Osteoblast (primary cell): ENCODE results near the gene SIRT1. TPM values are rescaled to one million over a fixed set of nuclear protein-coding genes. Genes with fewer than 3 reads are reported as not detected.
"Not testable (repeated sequence)": the region's sequence is repeated elsewhere in the genome, so short reads cannot be mapped to it uniquely, and the experiment has no call there.

Experiments
- DNase-seq: peaks from one replicate; pipeline ENCODE4 v3.0.0; 2011; ENCODE audit warnings: low spot score, mixed read lengths; ENCODE audit not compliant: insufficient read length; ENCODE audit errors: missing footprints
- H2AFZ ChIP-seq: 2 replicates; pipeline ENCODE4 v1.6.0; 2011; ENCODE audit warnings: mild to moderate bottlenecking, low read length
- H3K27ac ChIP-seq: 2 replicates; pipeline ENCODE4 v1.5.1; 2011; ENCODE audit warnings: mild to moderate bottlenecking, low read depth, low read length, moderate library complexity
- H3K27me3 ChIP-seq: 2 replicates; pipeline ENCODE4 v1.6.0; 2012; ENCODE audit warnings: mild to moderate bottlenecking, control low read depth, inconsistent platforms, low read length, moderate library complexity; ENCODE audit not compliant: insufficient read depth
- H3K36me3 ChIP-seq: 2 replicates; pipeline ENCODE4 v1.5.1; 2011; ENCODE audit warnings: mild to moderate bottlenecking, low read length, control low read depth, moderate library complexity; ENCODE audit not compliant: insufficient read depth
- H3K4me1 ChIP-seq: 2 replicates; pipeline ENCODE4 v1.5.1; 2011; ENCODE audit warnings: mild to moderate bottlenecking, low read length, control low read depth, moderate library complexity; ENCODE audit not compliant: insufficient read depth
- H3K4me2 ChIP-seq: 2 replicates; pipeline ENCODE4 v1.6.0; 2011; ENCODE audit warnings: mild to moderate bottlenecking, low read length; ENCODE audit not compliant: insufficient read depth
- H3K4me3 ChIP-seq: fragments of 200-600 bp; sonication (generic); 3 replicates; pipeline ENCODE4 v1.5.1; 2012; ENCODE audit warnings: mild to moderate bottlenecking, low read length, inconsistent platforms; ENCODE audit not compliant: insufficient read depth
- H3K79me2 ChIP-seq: 2 replicates; pipeline ENCODE4 v1.6.0; 2012; ENCODE audit warnings: mild to moderate bottlenecking, low read length, control low read depth, inconsistent platforms; ENCODE audit not compliant: insufficient read depth
- H3K9me3 ChIP-seq: 2 replicates; pipeline ENCODE4 v1.5.1; 2011; ENCODE audit warnings: low read depth, low read length, control low read depth
- H4K20me1 ChIP-seq: 2 replicates; pipeline ENCODE4 v1.6.0; 2012; ENCODE audit warnings: mild to moderate bottlenecking, low read length, control low read depth; ENCODE audit not compliant: insufficient read depth
- total RNA-seq: library from RNA; depleted of rRNA; stranded (reverse); fragments of >200 nt; gene quantifications from 2 replicates; pipeline ENCODE4 v1.2.3, GENCODE V29; 2012
- TF ChIP-seq, protein P1 (sequence below): IDR thresholded peaks from 2 replicates; pipeline ENCODE4 v1.5.1; 2011; ENCODE audit warnings: mild to moderate bottlenecking, low read depth, low read length, moderate library complexity; ENCODE audit errors: extremely low read depth

SIRT1 gene
- total RNA-seq, 1 donor, result 19.9 TPM

DNA sequence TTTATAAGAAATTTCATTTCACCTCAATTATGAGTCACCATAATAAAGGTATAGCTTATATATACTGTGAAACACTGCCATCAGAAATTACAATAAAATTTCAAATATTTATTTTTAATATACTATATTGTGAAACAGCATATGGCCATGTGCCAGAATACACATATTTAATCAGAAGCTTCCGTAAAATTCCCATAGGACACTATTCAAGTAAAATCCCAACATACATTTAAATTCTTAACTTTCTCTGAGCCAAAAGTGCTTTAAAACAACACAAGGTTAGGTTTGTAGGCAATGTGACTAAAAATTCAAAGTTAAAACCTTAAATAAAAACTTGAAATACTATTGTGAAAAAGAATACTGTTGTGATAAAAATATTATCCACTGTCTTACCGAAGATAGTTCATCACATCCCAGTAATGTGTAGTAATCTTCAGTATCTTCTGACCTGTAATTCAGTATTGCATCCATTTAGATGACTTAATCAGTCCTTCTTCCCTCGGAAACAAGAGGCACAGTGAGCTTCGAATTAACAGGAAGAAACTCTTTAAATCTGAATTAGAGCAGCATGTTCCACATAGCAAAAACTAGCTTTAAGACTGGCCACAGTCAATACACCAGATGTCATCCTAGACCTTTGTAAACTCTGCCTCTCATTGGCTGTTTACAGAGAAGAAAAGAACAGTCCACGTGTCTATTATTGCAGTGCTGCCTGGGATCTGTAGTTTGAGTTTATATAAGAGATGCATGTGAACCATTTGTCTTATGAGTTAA, 46.7 kb upstream of the SIRT1 start, which contains the start of gene DNAJC12:
TSS of gene DNAJC12 (minus strand) at position 648 of the 774 bp plus-strand sequence. CDS start at position 471, 177 bp downstream.
- Histone ChIP-seq H4K20me1 (no peaks in the 10 kb centered on the region), H3K4me3 (peak within 1 kb of the TSS; percentile 63), H2AFZ (peak within 1 kb of the TSS; percentile 85), H3K27ac (no peak within 1 kb of the TSS), H3K9me3 (peaks cover 3% of the 10 kb centered on the region), H3K36me3 (no peaks in the 10 kb centered on the region), H3K79me2 (no peaks in the 10 kb centered on the region), H3K4me2 (peak within 1 kb of the TSS; percentile 77), H3K4me1 (peaks cover 6% of the 10 kb centered on the region), H3K27me3 (no peaks in the 10 kb centered on the region)
- peak; percentile 59 for DNase-seq
- TF ChIP-seq, protein P1, sequence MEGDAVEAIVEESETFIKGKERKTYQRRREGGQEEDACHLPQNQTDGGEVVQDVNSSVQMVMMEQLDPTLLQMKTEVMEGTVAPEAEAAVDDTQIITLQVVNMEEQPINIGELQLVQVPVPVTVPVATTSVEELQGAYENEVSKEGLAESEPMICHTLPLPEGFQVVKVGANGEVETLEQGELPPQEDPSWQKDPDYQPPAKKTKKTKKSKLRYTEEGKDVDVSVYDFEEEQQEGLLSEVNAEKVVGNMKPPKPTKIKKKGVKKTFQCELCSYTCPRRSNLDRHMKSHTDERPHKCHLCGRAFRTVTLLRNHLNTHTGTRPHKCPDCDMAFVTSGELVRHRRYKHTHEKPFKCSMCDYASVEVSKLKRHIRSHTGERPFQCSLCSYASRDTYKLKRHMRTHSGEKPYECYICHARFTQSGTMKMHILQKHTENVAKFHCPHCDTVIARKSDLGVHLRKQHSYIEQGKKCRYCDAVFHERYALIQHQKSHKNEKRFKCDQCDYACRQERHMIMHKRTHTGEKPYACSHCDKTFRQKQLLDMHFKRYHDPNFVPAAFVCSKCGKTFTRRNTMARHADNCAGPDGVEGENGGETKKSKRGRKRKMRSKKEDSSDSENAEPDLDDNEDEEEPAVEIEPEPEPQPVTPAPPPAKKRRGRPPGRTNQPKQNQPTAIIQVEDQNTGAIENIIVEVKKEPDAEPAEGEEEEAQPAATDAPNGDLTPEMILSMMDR, result no peak

DNA sequence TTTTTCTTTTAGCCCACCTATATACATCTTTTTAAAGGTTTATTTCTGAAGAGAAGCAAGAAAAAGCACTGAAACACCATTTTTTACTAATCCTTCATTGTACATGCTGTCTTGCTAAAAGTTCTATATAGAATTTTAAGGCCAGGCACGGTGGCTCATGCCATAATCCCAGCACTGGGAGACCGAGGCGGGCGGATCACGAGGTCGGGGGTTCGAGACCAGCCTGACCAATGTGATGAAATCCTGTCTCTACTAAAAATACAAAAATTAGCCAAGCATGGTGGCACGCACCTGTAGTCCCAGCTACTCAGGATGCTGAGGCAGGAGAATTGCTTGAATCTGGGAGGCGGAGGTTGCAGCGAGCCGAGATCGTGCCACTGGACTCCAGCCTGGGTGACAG, 44.9 kb upstream of the SIRT1 start:
- H4K20me1 ChIP-seq, H3K4me3 ChIP-seq, H2AFZ ChIP-seq, H3K4me2 ChIP-seq, H3K36me3 ChIP-seq, H3K79me2 ChIP-seq, H3K9me3 ChIP-seq, DNase-seq, H3K27me3 ChIP-seq, H3K4me1 ChIP-seq, H3K27ac ChIP-seq: not testable (repeated sequence)

DNA sequence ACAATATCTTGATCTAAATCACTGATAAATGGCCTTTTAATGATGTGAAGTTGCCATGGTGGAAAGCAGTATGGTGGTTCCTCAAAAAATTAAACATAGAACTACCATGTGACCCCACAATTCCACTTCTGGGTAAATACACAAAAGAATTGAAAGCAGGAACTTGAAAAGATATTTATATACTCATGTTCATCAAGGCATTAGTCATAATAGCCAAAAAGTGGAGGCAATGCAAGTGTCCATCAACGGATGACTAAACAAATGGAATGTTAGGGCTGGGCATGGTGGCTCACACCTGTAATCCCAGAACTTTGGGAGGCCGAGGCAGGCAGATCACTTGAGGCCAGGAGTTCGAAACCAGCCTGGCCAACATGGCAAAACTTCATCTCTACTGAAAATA, 44.5 kb upstream of the SIRT1 start:
- DNase-seq, result peak; percentile 46
- H4K20me1 ChIP-seq, result no peaks in the 10 kb centered on the region
- H3K4me2 ChIP-seq, result no peak overlapping the region
- peaks cover 6% of the 10 kb centered on the region for H3K4me1 ChIP-seq
- H3K27ac ChIP-seq, result no peak overlapping the region
- TF ChIP-seq, protein P1, result no peak
- H3K4me3 ChIP-seq, result no peak overlapping the region
- H2AFZ ChIP-seq, result no peak overlapping the region
- no peaks in the 10 kb centered on the region for H3K79me2 ChIP-seq
- peaks cover 3% of the 10 kb centered on the region for H3K9me3 ChIP-seq
- H3K36me3 ChIP-seq, result no peaks in the 10 kb centered on the region
- no peaks in the 10 kb centered on the region for H3K27me3 ChIP-seq

DNA sequence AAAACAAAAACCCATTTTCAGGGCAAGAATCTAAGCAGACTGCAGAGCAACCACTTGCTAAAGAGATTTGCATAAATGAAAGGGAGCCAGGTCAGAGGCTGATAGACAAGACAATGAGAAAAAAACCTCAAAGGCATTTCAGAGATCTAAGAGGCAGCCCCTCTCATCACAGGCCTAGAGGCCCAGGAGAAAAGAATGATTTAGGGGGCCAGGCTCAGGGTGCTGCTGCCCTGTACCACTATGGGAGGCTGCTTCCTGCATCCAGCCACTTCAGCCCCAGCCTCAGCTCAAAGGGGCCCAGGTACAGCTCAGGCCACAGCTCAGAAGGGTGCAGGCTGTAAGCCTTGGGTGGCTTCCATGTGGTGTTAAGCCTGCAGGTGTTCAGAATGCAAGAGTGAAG, 42.7 kb upstream of the SIRT1 start:
- no peak for DNase-seq
- H3K27ac ChIP-seq, result no peak overlapping the region
- H3K4me3 ChIP-seq, result no peak overlapping the region
- H3K36me3 ChIP-seq, result no peaks in the 10 kb centered on the region
- no peak overlapping the region for H2AFZ ChIP-seq
- no peaks in the 10 kb centered on the region for H3K79me2 ChIP-seq
- no peaks in the 10 kb centered on the region for H4K20me1 ChIP-seq
- H3K4me2 ChIP-seq, result no peak overlapping the region
- H3K4me1 ChIP-seq, result peaks cover 6% of the 10 kb centered on the region
- H3K27me3 ChIP-seq, result no peaks in the 10 kb centered on the region
- peaks cover 3% of the 10 kb centered on the region for H3K9me3 ChIP-seq
- TF ChIP-seq, protein P1, result no peak
